ENCODE results near the gene DUSP28. TPM values are rescaled to one million over a fixed set of nuclear protein-coding genes. Genes with fewer than 3 reads are reported as not detected.
A peak's percentile ranks its signal among the peaks of the same experiment; 100 is the strongest.

Gene DUSP28
- total RNA-seq, 1 experiment from 2014 or later: 4.9 TPM

DNA sequence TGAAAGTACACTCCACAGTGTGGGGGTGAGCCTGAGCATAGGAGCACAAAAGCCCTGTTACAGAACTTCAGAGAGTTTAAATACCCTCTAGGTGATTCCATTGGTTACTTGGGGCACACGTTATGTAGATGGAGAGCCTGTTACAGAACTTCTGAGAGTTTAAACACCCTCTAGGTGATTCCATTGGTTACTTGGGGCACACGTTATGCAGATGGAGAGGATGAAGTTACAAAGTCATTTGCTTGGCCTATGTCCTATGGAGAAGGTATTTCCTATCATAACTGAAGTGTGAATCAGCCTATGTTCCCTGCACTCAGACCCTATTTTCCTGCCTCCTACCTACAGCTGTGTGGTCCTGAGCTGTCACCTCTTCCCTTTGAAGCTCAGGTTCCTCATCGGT, 22.6 kb downstream of the DUSP28 start:
- ChIA-PET CTCF (no interaction called here), POLR2A (ENCODE audit: low non-redundant PET) (no interaction called here)
- H3K4me3 ChIP-seq (ENCODE audit: low read depth, low read length, poor library complexity, severe bottlenecking): no peak overlapping the region

DNA sequence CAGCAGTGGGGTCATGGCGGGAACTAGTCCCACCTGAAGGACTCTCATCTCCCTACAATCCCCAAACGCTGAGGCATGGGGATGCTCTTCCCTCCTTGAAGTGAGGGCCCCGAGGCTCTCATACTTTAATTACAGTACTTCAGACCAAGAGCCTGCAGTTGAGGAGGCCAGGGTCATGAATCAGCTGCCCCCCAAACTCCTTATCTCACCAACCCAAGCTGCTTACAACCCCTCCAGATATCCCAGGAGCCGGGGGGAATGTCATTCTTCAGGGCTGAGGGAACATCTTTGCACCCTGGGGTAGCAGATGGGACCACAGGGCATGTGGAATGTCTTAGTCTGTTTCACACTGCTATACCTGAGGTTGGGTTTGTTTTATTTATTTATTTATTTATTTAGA, 23.6 kb downstream of the DUSP28 start:
- TF ChIP-seq CTCF (conservative IDR thresholded peaks at IDR 0.05; ENCODE audit: low read depth, low read length) (no peak), EZH2 (IDR thresholded peaks at IDR 0.05; ENCODE audit: borderline replicate concordance, low read depth, low read length, poor library complexity, severe bottlenecking) (no peak)
- H3K4me1 ChIP-seq (ENCODE audit: insufficient read depth, low read length, poor library complexity, severe bottlenecking): peaks cover 20% of the 10 kb centered on the region
- BruUV-seq (replicated peaks): no TSS peak
- no peak overlapping the region for H3K4me3 ChIP-seq (ENCODE audit: low read depth, low read length, poor library complexity, severe bottlenecking)
- H3K27me3 ChIP-seq (replicated peaks; ENCODE audit: insufficient read depth, low read depth, low read length, poor library complexity): no peaks in the 10 kb centered on the region
- H3K27ac ChIP-seq (ENCODE audit: low read depth, low read length, poor library complexity, severe bottlenecking): no peak overlapping the region
- H3K9me3 ChIP-seq (ENCODE audit: low read depth, low read length, poor library complexity, severe bottlenecking): no peaks in the 10 kb centered on the region
- peaks cover 8% of the 10 kb centered on the region for H3K36me3 ChIP-seq (ENCODE audit: insufficient read depth, low read length, poor library complexity, severe bottlenecking)
- intact Hi-C loops (cut with micrococcal nuclease; ENCODE audit: unreplicated experiment): no loop called here
- ChIA-PET POLR2A (ENCODE audit: low non-redundant PET) (no interaction called here), CTCF (no interaction called here)
- no peak for DNase-seq (ENCODE audit: low spot score)

More for the DNA sequence above, 22.6 kb downstream of the DUSP28 start:
- no peak for DNase-seq (ENCODE audit: low spot score)
- no TSS peak for BruUV-seq (replicated peaks)
- H3K27ac ChIP-seq (ENCODE audit: low read depth, low read length, poor library complexity, severe bottlenecking): no peak overlapping the region
- H3K27me3 ChIP-seq (replicated peaks; ENCODE audit: insufficient read depth, low read depth, low read length, poor library complexity): no peaks in the 10 kb centered on the region
- H3K36me3 ChIP-seq (ENCODE audit: insufficient read depth, low read length, poor library complexity, severe bottlenecking): peaks cover 8% of the 10 kb centered on the region
- intact Hi-C loops (cut with micrococcal nuclease; ENCODE audit: unreplicated experiment): no loop called here
- peaks cover 10% of the 10 kb centered on the region for H3K4me1 ChIP-seq (ENCODE audit: insufficient read depth, low read length, poor library complexity, severe bottlenecking)
- TF ChIP-seq EZH2 (IDR thresholded peaks at IDR 0.05; ENCODE audit: borderline replicate concordance, low read depth, low read length, poor library complexity, severe bottlenecking): no peak
- TF ChIP-seq CTCF (conservative IDR thresholded peaks at IDR 0.05; ENCODE audit: low read depth, low read length): no peak
- no peaks in the 10 kb centered on the region for H3K9me3 ChIP-seq (ENCODE audit: low read depth, low read length, poor library complexity, severe bottlenecking)

GRCh38 chr2:240584486-240585031, 24.4 kb downstream of the DUSP28 start:
- ChIA-PET POLR2A (ENCODE audit: low non-redundant PET) (no interaction called here), CTCF (interaction anchor here (2.8 kb wide), 1 partner anchor 18 kb away, joined by 14 read pairs; no protein-coding TSS in a partner anchor)
- no peaks in the 10 kb centered on the region for H3K27me3 ChIP-seq (replicated peaks; ENCODE audit: insufficient read depth, low read depth, low read length, poor library complexity)
- H3K36me3 ChIP-seq (ENCODE audit: insufficient read depth, low read length, poor library complexity, severe bottlenecking): peaks cover 8% of the 10 kb centered on the region
- H3K4me3 ChIP-seq (ENCODE audit: low read depth, low read length, poor library complexity, severe bottlenecking): peak overlapping the region; percentile 96
- DNase-seq (ENCODE audit: low spot score): peak; percentile 77
- H3K27ac ChIP-seq (ENCODE audit: low read depth, low read length, poor library complexity, severe bottlenecking): peak overlapping the region; percentile 97
- no peaks in the 10 kb centered on the region for H3K9me3 ChIP-seq (ENCODE audit: low read depth, low read length, poor library complexity, severe bottlenecking)
- TF ChIP-seq CTCF (conservative IDR thresholded peaks at IDR 0.05; ENCODE audit: low read depth, low read length): no peak
- intact Hi-C loops (cut with micrococcal nuclease; ENCODE audit: unreplicated experiment): no loop called here
- peaks cover 28% of the 10 kb centered on the region for H3K4me1 ChIP-seq (ENCODE audit: insufficient read depth, low read length, poor library complexity, severe bottlenecking)
- no TSS peak for BruUV-seq (replicated peaks)

Measured in A673 (cell line).